Kidney epithelial cell (primary cell): Measurements from ENCODE around the gene NELL2. TPM values are rescaled to one million over a fixed set of nuclear protein-coding genes. Genes with fewer than 3 reads are reported as not detected.

Source experiments
- DNase-seq: peaks from one replicate; pipeline ENCODE4 v3.0.0-alpha.2; 2010; ENCODE audit warnings: low read depth
- H3K27me3 ChIP-seq: 2 replicates; pipeline ENCODE4 v1.6.0; 2011; ENCODE audit warnings: low read length; ENCODE audit not compliant: control insufficient read depth, insufficient read depth
- H3K36me3 ChIP-seq: 2 replicates; pipeline ENCODE4 v1.5.1; 2011; ENCODE audit warnings: low read length; ENCODE audit not compliant: control insufficient read depth, insufficient read depth
- H3K4me3 ChIP-seq: 2 replicates; pipeline ENCODE4 v1.5.1; 2011; ENCODE audit warnings: low read depth, mild to moderate bottlenecking, control low read depth, low read length
- total RNA-seq: library from RNA; depleted of rRNA; stranded (reverse); fragments of >200 nt; gene quantifications from 2 replicates; pipeline ENCODE4 v1.2.3, GENCODE V29; 2015
- TF ChIP-seq, protein P1 (sequence below): IDR thresholded peaks from 2 replicates; pipeline ENCODE4 v1.5.1; 2011; ENCODE audit warnings: mild to moderate bottlenecking, moderate library complexity, low read length, control low read depth, inconsistent platforms; ENCODE audit not compliant: insufficient read depth, poor library complexity, severe bottlenecking

Gene NELL2
- total RNA-seq, 1 donor from 2014 or later = 3.5 TPM

DNA sequence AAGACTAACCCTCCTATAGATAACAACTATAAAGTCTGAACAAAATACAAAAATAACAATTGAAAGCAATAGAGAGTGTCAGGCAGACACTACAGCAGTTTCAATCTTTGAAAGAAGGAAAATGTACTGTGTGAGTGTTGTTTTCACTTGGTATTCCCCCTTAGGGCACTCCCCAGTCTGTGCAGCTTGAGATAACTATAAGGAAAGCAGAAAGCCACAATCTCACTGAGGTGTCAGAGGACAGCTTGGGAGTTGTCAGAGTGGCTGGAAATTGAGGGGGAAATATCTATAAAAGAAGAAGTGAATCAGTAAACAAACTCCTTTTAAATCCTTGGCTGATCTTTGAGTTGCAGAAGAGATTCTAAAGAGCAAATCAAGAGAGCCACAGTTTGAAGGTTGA, 364.8 kb downstream of the NELL2 start:
- no peaks in the 10 kb centered on the region for H3K27me3 ChIP-seq
- H3K4me3 ChIP-seq = no peak overlapping the region
- no peaks in the 10 kb centered on the region for H3K36me3 ChIP-seq
- TF ChIP-seq, protein P1, sequence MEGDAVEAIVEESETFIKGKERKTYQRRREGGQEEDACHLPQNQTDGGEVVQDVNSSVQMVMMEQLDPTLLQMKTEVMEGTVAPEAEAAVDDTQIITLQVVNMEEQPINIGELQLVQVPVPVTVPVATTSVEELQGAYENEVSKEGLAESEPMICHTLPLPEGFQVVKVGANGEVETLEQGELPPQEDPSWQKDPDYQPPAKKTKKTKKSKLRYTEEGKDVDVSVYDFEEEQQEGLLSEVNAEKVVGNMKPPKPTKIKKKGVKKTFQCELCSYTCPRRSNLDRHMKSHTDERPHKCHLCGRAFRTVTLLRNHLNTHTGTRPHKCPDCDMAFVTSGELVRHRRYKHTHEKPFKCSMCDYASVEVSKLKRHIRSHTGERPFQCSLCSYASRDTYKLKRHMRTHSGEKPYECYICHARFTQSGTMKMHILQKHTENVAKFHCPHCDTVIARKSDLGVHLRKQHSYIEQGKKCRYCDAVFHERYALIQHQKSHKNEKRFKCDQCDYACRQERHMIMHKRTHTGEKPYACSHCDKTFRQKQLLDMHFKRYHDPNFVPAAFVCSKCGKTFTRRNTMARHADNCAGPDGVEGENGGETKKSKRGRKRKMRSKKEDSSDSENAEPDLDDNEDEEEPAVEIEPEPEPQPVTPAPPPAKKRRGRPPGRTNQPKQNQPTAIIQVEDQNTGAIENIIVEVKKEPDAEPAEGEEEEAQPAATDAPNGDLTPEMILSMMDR = no peak
- DNase-seq = no peak

DNA sequence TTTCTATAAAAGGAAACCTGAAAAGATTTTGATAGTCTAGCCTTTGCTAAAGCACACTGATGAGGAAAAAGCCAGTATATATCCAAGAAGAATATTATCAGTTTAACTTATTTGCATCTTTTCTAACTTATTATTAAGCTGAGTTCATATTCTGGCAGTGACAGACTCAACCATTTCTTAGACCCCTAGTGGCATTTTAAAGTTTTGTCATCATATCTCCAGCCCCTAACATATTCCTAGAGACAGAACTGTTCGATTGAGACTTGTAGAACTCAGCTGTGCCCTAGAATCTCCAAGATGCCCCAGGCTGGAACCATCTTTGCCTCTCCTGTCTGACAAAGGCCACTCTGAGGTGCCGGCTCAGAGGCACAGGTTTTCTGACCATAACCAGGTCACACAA, 365.6 kb downstream of the NELL2 start:
- TF ChIP-seq, protein P1 = no peak
- H3K4me3 ChIP-seq = no peak overlapping the region
- no peaks in the 10 kb centered on the region for H3K27me3 ChIP-seq
- DNase-seq = no peak
- H3K36me3 ChIP-seq = no peaks in the 10 kb centered on the region

DNA sequence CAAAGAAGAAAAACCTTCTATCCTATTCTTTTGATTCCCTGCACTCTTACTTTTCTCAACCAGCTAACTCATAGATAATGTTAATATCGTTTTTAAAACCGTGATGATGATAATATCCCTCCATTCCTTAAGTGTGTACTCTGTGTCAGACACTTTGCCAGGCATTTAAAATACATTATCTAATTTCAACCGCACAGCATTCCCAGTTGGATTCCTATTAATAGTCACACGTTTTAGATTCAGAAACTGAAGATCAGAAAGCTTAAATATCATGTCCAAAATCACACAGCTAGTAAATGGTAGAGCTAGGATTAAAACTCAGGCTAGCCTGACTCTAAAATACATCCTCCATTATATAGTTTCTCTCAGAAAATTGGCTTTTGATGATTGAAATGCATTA, 366.0 kb downstream of the NELL2 start:
- TF ChIP-seq, protein P1 = no peak
- Histone ChIP-seq H3K36me3 (no peaks in the 10 kb centered on the region), H3K4me3 (no peak overlapping the region), H3K27me3 (no peaks in the 10 kb centered on the region)
- DNase-seq = no peak

DNA sequence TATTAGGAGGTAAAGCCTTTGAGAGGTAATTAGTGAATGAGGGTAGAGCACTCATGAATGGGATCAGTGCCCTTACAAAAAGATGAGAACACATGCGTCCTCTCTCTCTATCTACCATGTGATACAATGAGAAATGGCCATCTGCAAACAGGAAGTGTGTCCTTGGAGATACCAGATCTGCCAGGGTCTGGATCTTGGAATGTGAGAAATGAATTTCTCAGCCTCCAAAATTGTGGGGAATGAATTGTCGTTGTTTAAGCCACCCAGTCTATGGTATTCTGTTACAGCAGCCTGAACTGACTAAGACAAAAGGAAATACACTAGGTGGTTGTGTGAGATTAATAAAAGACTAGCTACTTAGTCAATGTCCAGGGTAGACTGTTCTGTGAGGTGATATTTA, 366.6 kb downstream of the NELL2 start:
- Histone ChIP-seq H3K27me3 (no peaks in the 10 kb centered on the region), H3K4me3 (no peak overlapping the region), H3K36me3 (no peaks in the 10 kb centered on the region)
- TF ChIP-seq, protein P1 = no peak
- DNase-seq = no peak

DNA sequence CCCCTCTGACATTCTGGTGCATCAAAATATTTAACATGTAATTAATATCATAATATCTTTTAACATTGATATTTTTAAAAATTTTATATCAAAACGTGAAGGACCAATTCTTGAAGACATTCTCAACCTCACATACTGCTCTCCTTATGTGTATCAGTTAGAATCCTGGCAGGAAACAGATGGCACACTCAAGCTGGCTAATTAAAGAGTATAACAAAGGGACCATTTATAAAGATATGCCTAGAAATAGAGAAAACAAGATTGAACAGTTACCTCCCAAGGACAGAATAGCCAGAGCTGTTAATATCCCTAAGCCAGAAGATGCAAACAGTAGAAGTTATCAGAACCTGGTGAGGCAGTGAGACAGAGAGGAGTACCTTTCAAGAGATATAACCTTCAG, 368.7 kb downstream of the NELL2 start:
- no peaks in the 10 kb centered on the region for H3K36me3 ChIP-seq
- TF ChIP-seq, protein P1 = no peak
- DNase-seq = no peak
- H3K4me3 ChIP-seq = no peak overlapping the region
- no peaks in the 10 kb centered on the region for H3K27me3 ChIP-seq

DNA sequence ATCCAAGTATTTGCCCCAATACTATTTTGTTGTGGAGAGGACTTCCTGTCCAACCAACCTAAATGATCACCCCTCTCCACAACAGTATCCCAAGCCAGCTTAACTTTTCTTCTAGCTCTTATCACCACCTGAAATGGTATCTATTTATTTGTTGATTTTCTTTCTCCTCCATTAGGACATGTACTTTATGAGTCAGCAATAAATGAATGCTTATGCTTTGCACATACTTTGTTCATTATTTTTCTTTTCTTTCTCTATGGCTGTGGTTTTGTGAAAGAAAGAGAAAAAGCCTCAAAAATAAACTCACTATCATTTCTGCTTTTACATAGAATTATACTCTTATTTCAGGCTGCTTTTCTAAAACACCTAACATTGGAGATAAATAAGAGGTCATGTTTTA, 371.3 kb downstream of the NELL2 start:
- Histone ChIP-seq H3K27me3 (no peaks in the 10 kb centered on the region), H3K4me3 (no peak overlapping the region), H3K36me3 (no peaks in the 10 kb centered on the region)
- DNase-seq = no peak
- TF ChIP-seq, protein P1 = no peak
